IMR-90 (cell line): ENCODE results near the gene ATM. TPM values are rescaled to one million over a fixed set of nuclear protein-coding genes. Genes with fewer than 3 reads are reported as not detected.

Source experiments
- ATAC-seq: fragments of 200-7000 bp; cut with Tn5 transposase; 2 replicates; pipeline ENCODE4 v1.9.1; 2020; ENCODE audit warnings: low read depth, mild to moderate bottlenecking, moderate library complexity
- BruUV-seq: library from RNA; stranded (reverse); fragments of 400-500 nt; replicated peaks from 2 replicates; lab custom pipeline; 2021; lab: Mats Ljungman, UMichigan
- CTCF ChIA-PET: fragments of 300-600 bp; formaldehyde crosslinking; extraction: SDS; loops from one replicate; lab custom pipeline; 2021; ENCODE audit warnings: antibody characterized with exemption; lab: Yijun Ruan, JAX
- POLR2A ChIA-PET: fragments of 300-600 bp; sonication (Branson Sonifier 250); formaldehyde crosslinking; loops from one replicate; lab custom pipeline; 2022; ENCODE audit warnings: antibody characterized with exemption; ENCODE audit not compliant: unreplicated experiment; lab: Charles Lee
- DNase-seq: peaks from one replicate; pipeline ENCODE4 v3.0.0; 2013
- H2AFZ ChIP-seq: replicated peaks from 2 replicates; pipeline ENCODE3; 2013; ENCODE audit warnings: low read length, mild to moderate bottlenecking; ENCODE audit not compliant: poor library complexity
- H2AK5ac ChIP-seq: 2 replicates; pipeline ENCODE4 v1.6.1; 2013; ENCODE audit warnings: low read depth, low read length, inconsistent platforms
- H2AK9ac ChIP-seq: replicated peaks from 2 replicates; pipeline ENCODE3; 2013; ENCODE audit warnings: mild to moderate bottlenecking, low read depth, low read length, moderate library complexity; ENCODE audit not compliant: poor library complexity
- H2BK120ac ChIP-seq: 2 replicates; pipeline ENCODE4 v1.6.1; 2013; ENCODE audit warnings: low read depth, low read length, inconsistent platforms
- H2BK15ac ChIP-seq: 3 replicates; pipeline ENCODE4 v1.6.1; 2013; ENCODE audit warnings: low read depth, low read length, inconsistent platforms
- H2BK20ac ChIP-seq: 2 replicates; pipeline ENCODE4 v1.6.1; 2013; ENCODE audit warnings: low read depth, mild to moderate bottlenecking, inconsistent platforms, low read length, moderate library complexity
- H2BK5ac ChIP-seq: 2 replicates; pipeline ENCODE4 v1.6.1; 2013; ENCODE audit warnings: mild to moderate bottlenecking, low read depth, low read length, inconsistent platforms; ENCODE audit not compliant: poor library complexity, severe bottlenecking
- H3K14ac ChIP-seq: replicated peaks from 2 replicates; pipeline ENCODE4 v1.6.1; 2013; ENCODE audit warnings: low read depth, low read length, inconsistent platforms
- H3K18ac ChIP-seq: 2 replicates; pipeline ENCODE4 v1.6.1; 2013; ENCODE audit warnings: low read depth, low read length, control low read depth
- H3K23ac ChIP-seq: 2 replicates; pipeline ENCODE4 v1.6.1; 2013; ENCODE audit warnings: low read depth, low read length, inconsistent platforms
- H3K27ac ChIP-seq: 2 replicates; pipeline ENCODE4 v1.5.1; 2013; ENCODE audit warnings: mild to moderate bottlenecking, control low read depth, low read length; ENCODE audit not compliant: insufficient read depth
- H3K27me3 ChIP-seq: 2 replicates; pipeline ENCODE4 v1.6.1; 2013; ENCODE audit warnings: low read length; ENCODE audit not compliant: control insufficient read depth, insufficient read depth
- H3K36me3 ChIP-seq: 2 replicates; pipeline ENCODE4 v1.6.1; 2013; ENCODE audit warnings: low read length, mixed read lengths; ENCODE audit not compliant: control insufficient read depth, insufficient read depth
- H3K4ac ChIP-seq: 2 replicates; pipeline ENCODE4 v1.6.1; 2013; ENCODE audit warnings: low read depth, low read length, inconsistent platforms
- H3K4me1 ChIP-seq: 2 replicates; pipeline ENCODE4 v1.6.1; 2013; ENCODE audit warnings: low read length, mixed read lengths; ENCODE audit not compliant: control insufficient read depth, insufficient read depth
- H3K4me2 ChIP-seq: 2 replicates; pipeline ENCODE4 v1.6.1; 2013; ENCODE audit warnings: low read depth, mild to moderate bottlenecking, control low read depth, low read length, moderate library complexity
- H3K4me3 ChIP-seq: 2 replicates; pipeline ENCODE4 v1.5.1; 2013; ENCODE audit warnings: low read depth, mild to moderate bottlenecking, control low read depth, low read length, moderate library complexity; ENCODE audit not compliant: insufficient read depth
- H3K56ac ChIP-seq: 2 replicates; pipeline ENCODE4 v1.6.1; 2013; ENCODE audit warnings: low read length, inconsistent platforms; ENCODE audit not compliant: insufficient read depth; ENCODE audit errors: extremely low read depth
- H3K79me1 ChIP-seq, 2 experiments: 2 replicates each; pipeline ENCODE4 v1.6.1; 2013; ENCODE audit warnings: low read length in 2 of 2, inconsistent platforms in 1 of 2, low read depth in 1 of 2
- H3K9ac ChIP-seq: 2 replicates; pipeline ENCODE4 v1.6.1; 2013; ENCODE audit warnings: low read depth, low read length, control low read depth
- H3K9me1 ChIP-seq: 2 replicates; pipeline ENCODE4 v1.6.1; 2013; ENCODE audit warnings: low read length, inconsistent platforms; ENCODE audit not compliant: insufficient read depth
- H3K9me3 ChIP-seq: 2 replicates; pipeline ENCODE4 v1.6.1; 2013; ENCODE audit warnings: low read length; ENCODE audit not compliant: control insufficient read depth, insufficient read depth
- H4K20me1 ChIP-seq: 2 replicates; pipeline ENCODE4 v1.6.1; 2013; ENCODE audit warnings: low read length, inconsistent platforms; ENCODE audit not compliant: insufficient read depth
- H4K5ac ChIP-seq: 2 replicates; pipeline ENCODE4 v1.6.1; 2013; ENCODE audit warnings: mild to moderate bottlenecking, low read depth, low read length, control low read depth
- H4K8ac ChIP-seq, 2 experiments: 2 replicates each; pipeline ENCODE4 v1.6.1; 2013; ENCODE audit warnings: low read depth in 2 of 2, low read length in 2 of 2, control low read depth in 1 of 2, inconsistent platforms in 1 of 2
- H4K91ac ChIP-seq: 2 replicates; pipeline ENCODE4 v1.6.1; 2013; ENCODE audit warnings: low read depth, low read length, inconsistent platforms; ENCODE audit not compliant: insufficient read depth
- BHLHE40 ChIP-seq: fragments of 150-350 bp; IDR thresholded peaks from 2 replicates; pipeline ENCODE4 v1.6.1; 2016; ENCODE audit warnings: mild to moderate bottlenecking, low read depth, low read length
- CEBPB ChIP-seq: IDR thresholded peaks from 2 replicates; pipeline ENCODE4 v1.6.1; 2012; ENCODE audit warnings: low read depth, low read length, improper control_type of control experiment
- CHD1 ChIP-seq: IDR thresholded peaks from 2 replicates; pipeline ENCODE4 v1.6.1; 2012; ENCODE audit warnings: low read depth, low read length, improper control_type of control experiment
- FOS ChIP-seq: fragments of 150-350 bp; IDR thresholded peaks from 2 replicates; pipeline ENCODE4 v1.6.1; 2016; ENCODE audit warnings: low read depth, low read length
- MAFK ChIP-seq: IDR thresholded peaks from 2 replicates; pipeline ENCODE4 v1.6.1; 2012; ENCODE audit warnings: low read depth, low read length, improper control_type of control experiment
- MAZ ChIP-seq: IDR thresholded peaks from 2 replicates; pipeline ENCODE4 v1.6.1; 2012; ENCODE audit warnings: low read depth, mild to moderate bottlenecking, low read length, improper control_type of control experiment, moderate library complexity, borderline replicate concordance
- MXI1 ChIP-seq: IDR thresholded peaks from 2 replicates; pipeline ENCODE4 v1.6.1; 2012; ENCODE audit warnings: low read depth, mild to moderate bottlenecking, low read length, moderate library complexity, borderline replicate concordance
- NFE2L2 ChIP-seq: fragments of 150-350 bp; IDR thresholded peaks from 2 replicates; pipeline ENCODE4 v1.6.1; 2016; ENCODE audit warnings: low read depth, mild to moderate bottlenecking, low read length
- POLR2A ChIP-seq: IDR thresholded peaks from 2 replicates; pipeline ENCODE4 v1.6.1; 2012; ENCODE audit warnings: mild to moderate bottlenecking, low read depth, low read length
- RAD21 ChIP-seq: IDR thresholded peaks from 2 replicates; pipeline ENCODE4 v1.6.1; 2012; ENCODE audit warnings: low read length, improper control_type of control experiment
- RCOR1 ChIP-seq: IDR thresholded peaks from 2 replicates; pipeline ENCODE4 v1.6.1; 2012; ENCODE audit warnings: mild to moderate bottlenecking, low read length, improper control_type of control experiment; ENCODE audit not compliant: insufficient replicate concordance
- RFX5 ChIP-seq: IDR thresholded peaks from 2 replicates; pipeline ENCODE4 v1.8.0; 2012; ENCODE audit warnings: low read depth, mild to moderate bottlenecking, low read length, moderate library complexity
- SMC3 ChIP-seq: fragments of 150-350 bp; IDR thresholded peaks from 2 replicates; pipeline ENCODE4 v1.6.1; 2016; ENCODE audit warnings: low read depth, mild to moderate bottlenecking, antibody characterized with exemption, low read length, moderate library complexity
- WGBS, 2 experiments: methylation state at CpG; one replicate each; pipeline versions ENCODE4 v1.1.5 to v1.1.7; 2013; ENCODE audit warnings: missing lambda C conversion rate in 2 of 2; ENCODE audit not compliant: insufficient read length in 1 of 2; ENCODE audit errors: extremely low coverage in 2 of 2; 5-methylcytosine and 5-hydroxymethylcytosine counted together
- dilution Hi-C: fragments of 300-500 bp; cut with HindIII; formaldehyde crosslinking; loops from one replicate; pipeline ENCODE4 v1.14.3; 2018; ENCODE audit warnings: low sequenced_read_pairs; ENCODE audit not compliant: unreplicated experiment
- in situ Hi-C: fragments of 300-500 bp; cut with MboI; formaldehyde crosslinking; loops from 3 replicates; pipeline ENCODE4 v1.14.3; 2019; ENCODE audit warnings: low sequenced_read_pairs, inconsistent platforms, mixed read lengths
- intact Hi-C: fragments of 100-400 bp; cut with micrococcal nuclease; formaldehyde crosslinking; loops from 2 replicates; pipeline ENCODE4 v1.10.0; 2022
- polyA plus RNA-seq, 3 experiments: library from polyadenylated mRNA; depleted of rRNA; stranded (reverse); fragments of >200 nt; gene quantifications; 2 replicates each; pipeline ENCODE4 v1.2.3, GENCODE V29; 2012; ENCODE audit warnings: low replicate concordance in 1 of 3
- total RNA-seq: library from RNA; depleted of rRNA; stranded (reverse); fragments of >200 nt; gene quantifications from 2 replicates; pipeline ENCODE4 v1.2.3, GENCODE V29; 2012
- TF ChIP-seq, protein P1 (sequence below): fragments of 150-350 bp; IDR thresholded peaks from 2 replicates; pipeline ENCODE4 v1.6.1; 2017; ENCODE audit warnings: mild to moderate bottlenecking, antibody characterized with exemption, low read length, low read depth
- TF ChIP-seq, protein P2 (sequence below): conservative IDR thresholded peaks from 2 replicates; pipeline ENCODE4 v1.5.1; 2012; ENCODE audit warnings: mild to moderate bottlenecking, low read depth, low read length, improper control_type of control experiment
- TF ChIP-seq, protein P3 (sequence below): fragments of 150-350 bp; IDR thresholded peaks from 2 replicates; pipeline ENCODE4 v1.6.1; 2016; ENCODE audit warnings: low read depth, mild to moderate bottlenecking, low read length, moderate library complexity, borderline replicate concordance

ATM gene
- total and polyA plus RNA-seq, 2 of the 4 experiments (the other 2 are of a cell fraction), result 18.1 to 30.6 TPM

DNA sequence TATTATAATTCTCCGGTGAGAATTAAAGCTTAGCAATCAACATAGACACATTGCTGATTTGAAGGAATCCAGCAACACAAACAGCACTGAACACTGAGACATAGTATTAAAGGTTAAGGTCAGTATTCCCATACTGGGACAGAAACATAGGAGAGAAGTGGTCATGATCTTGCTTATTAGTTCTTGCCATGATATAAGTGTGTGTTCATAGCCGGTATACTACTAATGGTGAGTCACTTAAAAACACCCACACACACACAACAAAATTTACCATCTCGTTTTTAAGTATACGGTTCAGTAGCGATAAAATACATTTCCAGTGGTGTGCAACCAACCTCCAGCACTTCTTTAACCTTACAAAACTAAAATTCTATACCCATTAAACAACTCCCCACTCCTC lies 148.1 kb downstream of the ATM start:
- H2AK9ac ChIP-seq, result no peak overlapping the region
- H3K56ac ChIP-seq, result no peak overlapping the region
- intact Hi-C loops (no loop called here), in situ Hi-C loops (no loop called here), dilution Hi-C loops (no loop called here)
- H2AK5ac ChIP-seq, result no peak overlapping the region
- TF ChIP-seq MAZ, result no peak
- TF ChIP-seq NFE2L2, result no peak
- no peak for TF ChIP-seq RFX5
- TF ChIP-seq MAFK, result no peak
- no peak for TF ChIP-seq SMC3
- TF ChIP-seq, protein P1, sequence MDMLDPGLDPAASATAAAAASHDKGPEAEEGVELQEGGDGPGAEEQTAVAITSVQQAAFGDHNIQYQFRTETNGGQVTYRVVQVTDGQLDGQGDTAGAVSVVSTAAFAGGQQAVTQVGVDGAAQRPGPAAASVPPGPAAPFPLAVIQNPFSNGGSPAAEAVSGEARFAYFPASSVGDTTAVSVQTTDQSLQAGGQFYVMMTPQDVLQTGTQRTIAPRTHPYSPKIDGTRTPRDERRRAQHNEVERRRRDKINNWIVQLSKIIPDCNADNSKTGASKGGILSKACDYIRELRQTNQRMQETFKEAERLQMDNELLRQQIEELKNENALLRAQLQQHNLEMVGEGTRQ, result no peak
- TF ChIP-seq FOS, result no peak
- TF ChIP-seq CEBPB, result no peak
- no peak for TF ChIP-seq RAD21
- no peak for TF ChIP-seq BHLHE40
- TF ChIP-seq, protein P2, sequence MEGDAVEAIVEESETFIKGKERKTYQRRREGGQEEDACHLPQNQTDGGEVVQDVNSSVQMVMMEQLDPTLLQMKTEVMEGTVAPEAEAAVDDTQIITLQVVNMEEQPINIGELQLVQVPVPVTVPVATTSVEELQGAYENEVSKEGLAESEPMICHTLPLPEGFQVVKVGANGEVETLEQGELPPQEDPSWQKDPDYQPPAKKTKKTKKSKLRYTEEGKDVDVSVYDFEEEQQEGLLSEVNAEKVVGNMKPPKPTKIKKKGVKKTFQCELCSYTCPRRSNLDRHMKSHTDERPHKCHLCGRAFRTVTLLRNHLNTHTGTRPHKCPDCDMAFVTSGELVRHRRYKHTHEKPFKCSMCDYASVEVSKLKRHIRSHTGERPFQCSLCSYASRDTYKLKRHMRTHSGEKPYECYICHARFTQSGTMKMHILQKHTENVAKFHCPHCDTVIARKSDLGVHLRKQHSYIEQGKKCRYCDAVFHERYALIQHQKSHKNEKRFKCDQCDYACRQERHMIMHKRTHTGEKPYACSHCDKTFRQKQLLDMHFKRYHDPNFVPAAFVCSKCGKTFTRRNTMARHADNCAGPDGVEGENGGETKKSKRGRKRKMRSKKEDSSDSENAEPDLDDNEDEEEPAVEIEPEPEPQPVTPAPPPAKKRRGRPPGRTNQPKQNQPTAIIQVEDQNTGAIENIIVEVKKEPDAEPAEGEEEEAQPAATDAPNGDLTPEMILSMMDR, result no peak
- TF ChIP-seq MXI1, result no peak
- TF ChIP-seq CHD1, result no peak
- TF ChIP-seq RCOR1, result no peak
- TF ChIP-seq, protein P3, sequence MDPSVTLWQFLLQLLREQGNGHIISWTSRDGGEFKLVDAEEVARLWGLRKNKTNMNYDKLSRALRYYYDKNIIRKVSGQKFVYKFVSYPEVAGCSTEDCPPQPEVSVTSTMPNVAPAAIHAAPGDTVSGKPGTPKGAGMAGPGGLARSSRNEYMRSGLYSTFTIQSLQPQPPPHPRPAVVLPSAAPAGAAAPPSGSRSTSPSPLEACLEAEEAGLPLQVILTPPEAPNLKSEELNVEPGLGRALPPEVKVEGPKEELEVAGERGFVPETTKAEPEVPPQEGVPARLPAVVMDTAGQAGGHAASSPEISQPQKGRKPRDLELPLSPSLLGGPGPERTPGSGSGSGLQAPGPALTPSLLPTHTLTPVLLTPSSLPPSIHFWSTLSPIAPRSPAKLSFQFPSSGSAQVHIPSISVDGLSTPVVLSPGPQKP, result no peak
- no peak for TF ChIP-seq POLR2A
- H2BK120ac ChIP-seq, result no peak overlapping the region
- ChIA-PET POLR2A (no interaction called here), CTCF (interaction anchor here (0.6 kb wide), 1 partner anchor 9 kb away, joined by 3 read pairs; no protein-coding TSS in a partner anchor)
- ATAC-seq (no peak), DNase-seq (peak; percentile 25)
- no peak overlapping the region for H3K23ac ChIP-seq
- no peak overlapping the region for H2BK5ac ChIP-seq
- no peak overlapping the region for H4K8ac ChIP-seq
- peaks cover 3% of the 10 kb centered on the region for H3K36me3 ChIP-seq
- no peak overlapping the region for H3K4me3 ChIP-seq
- no peak overlapping the region for H2AFZ ChIP-seq
- no peaks in the 10 kb centered on the region for H3K27me3 ChIP-seq
- H3K18ac ChIP-seq, result no peak overlapping the region
- no peak overlapping the region for H3K4me2 ChIP-seq
- H4K20me1 ChIP-seq, result no peaks in the 10 kb centered on the region
- H2BK20ac ChIP-seq, result no peak overlapping the region
- no peak overlapping the region for H4K91ac ChIP-seq
- no peaks in the 10 kb centered on the region for H3K79me1 ChIP-seq
- H3K14ac ChIP-seq, result no peak overlapping the region
- WGBS, 2 experiments, result no CpG with 5 or more reads among the region's 5 CpGs
- no peak overlapping the region for H3K27ac ChIP-seq
- H3K9me1 ChIP-seq, result no peaks in the 10 kb centered on the region
- H3K9ac ChIP-seq, result no peak overlapping the region
- peaks cover 3% of the 10 kb centered on the region for H3K4me1 ChIP-seq
- BruUV-seq, result no TSS peak
- H4K5ac ChIP-seq, result no peak overlapping the region
- H3K4ac ChIP-seq, result no peak overlapping the region
- no peaks in the 10 kb centered on the region for H3K9me3 ChIP-seq
- H2BK15ac ChIP-seq, result no peak overlapping the region
